ENCODE results near the gene CXCL1. TPM values are rescaled to one million over a fixed set of nuclear protein-coding genes. Genes with fewer than 3 reads are reported as not detected.

The CXCL1 gene
- total RNA-seq: not detected

GRCh38 chr4:73869130-73870055, at the start of gene CXCL1:
CXCL1 (plus strand) TSS chr4:73869393; CDS start chr4:73869471, 78 bp downstream.
- CTCF ChIA-PET: no interaction called here

GRCh38 chr4:73821325-73821724, 47.9 kb upstream of the CXCL1 start:
- ChIA-PET CTCF (no interaction called here), POLR2A (no interaction called here)

More at GRCh38 chr4:73869130-73870055, at the start of gene CXCL1:
- POLR2A ChIA-PET: no interaction called here

GRCh38 chr4:73822389-73822788, 46.8 kb upstream of the CXCL1 start:
- ChIA-PET CTCF (no interaction called here), POLR2A (no interaction called here)

- POLR2A ChIA-PET: no interaction called here
- CTCF ChIA-PET: no interaction called here
Observed at GRCh38 chr4:73822812-73823504, 46.2 kb upstream of the CXCL1 start.

- POLR2A ChIA-PET: no interaction called here
- CTCF ChIA-PET: no interaction called here
Observed at GRCh38 chr4:73823760-73824159, 45.4 kb upstream of the CXCL1 start.

- ChIA-PET CTCF (no interaction called here), POLR2A (no interaction called here)
Observed at GRCh38 chr4:73828956-73829355, 40.2 kb upstream of the CXCL1 start.

- POLR2A ChIA-PET: no interaction called here
- CTCF ChIA-PET: no interaction called here
Observed at GRCh38 chr4:73831569-73831968, 37.6 kb upstream of the CXCL1 start.

- CTCF ChIA-PET: no interaction called here
- POLR2A ChIA-PET: no interaction called here
Observed at GRCh38 chr4:73832651-73833237, 36.4 kb upstream of the CXCL1 start.

GRCh38 chr4:73836373-73837279, 32.6 kb upstream of the CXCL1 start, which contains the start of gene CXCL6:
CXCL6 (plus strand) TSS chr4:73836678; CDS start chr4:73836751, 73 bp downstream.
- POLR2A ChIA-PET: no interaction called here
- CTCF ChIA-PET: no interaction called here

- ChIA-PET CTCF (no interaction called here), POLR2A (no interaction called here)
Observed at GRCh38 chr4:73839071-73839470, 30.1 kb upstream of the CXCL1 start.

- CTCF ChIA-PET: no interaction called here
- POLR2A ChIA-PET: no interaction called here
Observed at GRCh38 chr4:73839715-73840114, 29.5 kb upstream of the CXCL1 start.

GRCh38 chr4:73841243-73841925, 27.8 kb upstream of the CXCL1 start:
- CTCF ChIA-PET: no interaction called here

GRCh38 chr4:73842696-73843095, 26.5 kb upstream of the CXCL1 start:
- ChIA-PET CTCF (interaction anchor here (0.5 kb wide), 1 partner anchor 245 kb away, joined by 3 read pairs; no protein-coding TSS in a partner anchor), POLR2A (no interaction called here)

More at GRCh38 chr4:73841243-73841925, 27.8 kb upstream of the CXCL1 start:
- POLR2A ChIA-PET: no interaction called here

- CTCF ChIA-PET: no interaction called here
- POLR2A ChIA-PET: no interaction called here
Observed at GRCh38 chr4:73843369-73843768, 25.8 kb upstream of the CXCL1 start.

GRCh38 chr4:73844345-73844744, 24.8 kb upstream of the CXCL1 start:
- CTCF ChIA-PET: no interaction called here
- POLR2A ChIA-PET: no interaction called here

- ChIA-PET POLR2A (no interaction called here), CTCF (no interaction called here)
Observed at GRCh38 chr4:73844806-73845205, 24.4 kb upstream of the CXCL1 start.

- CTCF ChIA-PET: no interaction called here
- POLR2A ChIA-PET: no interaction called here
Observed at GRCh38 chr4:73847526-73848182, 21.5 kb upstream of the CXCL1 start.

- POLR2A ChIA-PET: no interaction called here
- CTCF ChIA-PET: no interaction called here
Observed at GRCh38 chr4:73848183-73848777, 20.9 kb upstream of the CXCL1 start.
